OCI-LY7 (cell line): ENCODE data around the gene ASPDH. TPM values are rescaled to one million over a fixed set of nuclear protein-coding genes. Genes with fewer than 3 reads are reported as not detected.

Experiments used
- BruUV-seq: library from RNA; stranded (reverse); fragments of 400-500 nt; replicated peaks from 2 replicates; lab custom pipeline; 2021; lab: Mats Ljungman, UMichigan
- CTCF ChIA-PET: fragments of 300-600 bp; sonication (Branson Sonifier 250); formaldehyde crosslinking; loops from one replicate; lab custom pipeline; 2022; ENCODE audit warnings: antibody characterized with exemption; ENCODE audit not compliant: unreplicated experiment; lab: Charles Lee
- POLR2A ChIA-PET: fragments of 300-600 bp; sonication (Branson Sonifier 250); formaldehyde crosslinking; loops from one replicate; lab custom pipeline; 2022; ENCODE audit warnings: antibody characterized with exemption; lab: Charles Lee
- DNase-seq: peaks from one replicate; pipeline ENCODE4 v3.0.0-alpha.2; 2015; ENCODE audit warnings: low spot score
- H2AFZ ChIP-seq: fragments of 200-600 bp; sonication (generic), shearing (Covaris generic); 2 replicates; pipeline ENCODE4 v1.6.1; 2014; ENCODE audit warnings: mild to moderate bottlenecking, antibody characterized with exemption, low read length, moderate library complexity
- H3K27ac ChIP-seq: fragments of 200-600 bp; sonication (generic); 2 replicates; pipeline ENCODE4 v1.5.1; 2014; ENCODE audit warnings: mixed run types, low read depth, mild to moderate bottlenecking, moderate library complexity, low read length, inconsistent platforms; ENCODE audit not compliant: poor library complexity, severe bottlenecking
- H3K36me3 ChIP-seq: fragments of 200-600 bp; sonication (generic); 2 replicates; pipeline ENCODE4 v1.6.1; 2014; ENCODE audit warnings: mild to moderate bottlenecking, antibody characterized with exemption, low read length, moderate library complexity, mixed read lengths; ENCODE audit not compliant: insufficient read depth
- H3K4me1 ChIP-seq: fragments of 200-600 bp; sonication (generic); 2 replicates; pipeline ENCODE4 v1.5.1; 2014; ENCODE audit warnings: mild to moderate bottlenecking, low read length; ENCODE audit not compliant: insufficient read depth, poor library complexity, severe bottlenecking
- H3K4me2 ChIP-seq: fragments of 200-600 bp; sonication (generic); 2 replicates; pipeline ENCODE4 v1.6.1; 2014; ENCODE audit warnings: mild to moderate bottlenecking, low read length
- H3K4me3 ChIP-seq: fragments of 200-600 bp; sonication (generic); 2 replicates; pipeline ENCODE4 v1.5.1; 2014; ENCODE audit warnings: mild to moderate bottlenecking, low read depth, low read length; ENCODE audit not compliant: poor library complexity, severe bottlenecking
- H3K79me2 ChIP-seq: fragments of 200-600 bp; sonication (generic); 2 replicates; pipeline ENCODE4 v1.6.1; 2016; ENCODE audit warnings: low read depth, mild to moderate bottlenecking, low read length, moderate library complexity, mixed read lengths; ENCODE audit not compliant: insufficient read depth
- H3K9me2 ChIP-seq: fragments of 200-600 bp; sonication (generic); 2 replicates; pipeline ENCODE4 v1.6.1; 2016; ENCODE audit warnings: mild to moderate bottlenecking, low read length, mixed read lengths; ENCODE audit not compliant: insufficient read depth
- H3K9me3 ChIP-seq: fragments of 200-600 bp; sonication (generic); 2 replicates; pipeline ENCODE4 v1.6.1; 2014; ENCODE audit warnings: mild to moderate bottlenecking, mixed run types, low read length, mixed read lengths
- H4K20me1 ChIP-seq: fragments of 200-600 bp; sonication (generic); 2 replicates; pipeline ENCODE4 v1.6.1; 2014; ENCODE audit warnings: mild to moderate bottlenecking, antibody characterized with exemption, low read length, moderate library complexity, mixed read lengths; ENCODE audit not compliant: insufficient read depth
- EZH2phosphoT487 ChIP-seq: fragments of 200-600 bp; sonication (generic); IDR thresholded peaks from 2 replicates; pipeline ENCODE4 v1.6.1; 2018; ENCODE audit warnings: low read depth, borderline replicate concordance, mild to moderate bottlenecking, mixed run types, antibody characterized with exemption, low read length, moderate library complexity, mixed read lengths
- intact Hi-C: fragments of 100-400 bp; cut with micrococcal nuclease; formaldehyde crosslinking; loops from one replicate; pipeline ENCODE4 v1.10.0; 2022; ENCODE audit not compliant: unreplicated experiment
- total RNA-seq, 2 experiments: library from RNA; depleted of rRNA in 1 of 2; stranded (reverse); fragments of >200 nt in 1 of 2; shearing (Covaris generic) in 1 of 2; gene quantifications; 2 replicates each; pipeline ENCODE4 v1.2.3, GENCODE V29; 2014 to 2022
- TF ChIP-seq, protein P1 (sequence below): fragments of 200-600 bp; sonication (generic); conservative IDR thresholded peaks from 2 replicates; pipeline ENCODE4 v1.5.1; 2014; ENCODE audit warnings: mild to moderate bottlenecking, antibody characterized with exemption, low read length, moderate library complexity, mixed read lengths

ASPDH gene
- total RNA-seq, 2 experiments from 2014 or later = not detected

DNA sequence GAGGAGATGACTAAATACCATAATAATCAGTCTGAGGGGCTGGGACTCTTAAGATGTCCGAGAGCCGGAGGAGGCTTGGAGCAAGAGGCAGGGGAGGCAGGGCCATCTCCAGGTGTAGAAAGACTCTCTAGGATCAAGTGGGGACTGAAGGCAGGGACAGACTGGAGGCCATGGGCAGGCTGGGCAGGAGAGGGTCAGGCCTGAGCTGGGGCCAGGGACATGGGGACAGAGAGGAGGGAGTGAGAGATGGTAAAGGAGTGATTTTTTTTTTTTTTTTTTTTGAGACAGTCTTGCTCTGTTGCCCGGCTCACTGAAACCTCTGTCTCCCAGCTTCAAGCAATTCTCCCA, 4.9 kb downstream of the ASPDH start:
- TF ChIP-seq, protein P1, sequence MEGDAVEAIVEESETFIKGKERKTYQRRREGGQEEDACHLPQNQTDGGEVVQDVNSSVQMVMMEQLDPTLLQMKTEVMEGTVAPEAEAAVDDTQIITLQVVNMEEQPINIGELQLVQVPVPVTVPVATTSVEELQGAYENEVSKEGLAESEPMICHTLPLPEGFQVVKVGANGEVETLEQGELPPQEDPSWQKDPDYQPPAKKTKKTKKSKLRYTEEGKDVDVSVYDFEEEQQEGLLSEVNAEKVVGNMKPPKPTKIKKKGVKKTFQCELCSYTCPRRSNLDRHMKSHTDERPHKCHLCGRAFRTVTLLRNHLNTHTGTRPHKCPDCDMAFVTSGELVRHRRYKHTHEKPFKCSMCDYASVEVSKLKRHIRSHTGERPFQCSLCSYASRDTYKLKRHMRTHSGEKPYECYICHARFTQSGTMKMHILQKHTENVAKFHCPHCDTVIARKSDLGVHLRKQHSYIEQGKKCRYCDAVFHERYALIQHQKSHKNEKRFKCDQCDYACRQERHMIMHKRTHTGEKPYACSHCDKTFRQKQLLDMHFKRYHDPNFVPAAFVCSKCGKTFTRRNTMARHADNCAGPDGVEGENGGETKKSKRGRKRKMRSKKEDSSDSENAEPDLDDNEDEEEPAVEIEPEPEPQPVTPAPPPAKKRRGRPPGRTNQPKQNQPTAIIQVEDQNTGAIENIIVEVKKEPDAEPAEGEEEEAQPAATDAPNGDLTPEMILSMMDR = no peak
- no peak for TF ChIP-seq EZH2phosphoT487
- Histone ChIP-seq H3K9me3 (no peaks in the 10 kb centered on the region), H3K36me3 (no peaks in the 10 kb centered on the region), H3K4me2 (no peak overlapping the region), H2AFZ (no peak overlapping the region), H3K79me2 (no peaks in the 10 kb centered on the region), H3K9me2 (no peaks in the 10 kb centered on the region), H3K27ac (no peak overlapping the region), H4K20me1 (no peaks in the 10 kb centered on the region), H3K4me1 (peaks cover 12% of the 10 kb centered on the region), H3K4me3 (no peak overlapping the region)
- CTCF ChIA-PET = interaction anchor here (0.6 kb wide), 1 partner anchor 166 kb away, joined by 4 read pairs; no protein-coding TSS in a partner anchor
- intact Hi-C loops = no loop called here
- POLR2A ChIA-PET = no interaction called here
- DNase-seq = no peak
- BruUV-seq = no TSS peak

DNA sequence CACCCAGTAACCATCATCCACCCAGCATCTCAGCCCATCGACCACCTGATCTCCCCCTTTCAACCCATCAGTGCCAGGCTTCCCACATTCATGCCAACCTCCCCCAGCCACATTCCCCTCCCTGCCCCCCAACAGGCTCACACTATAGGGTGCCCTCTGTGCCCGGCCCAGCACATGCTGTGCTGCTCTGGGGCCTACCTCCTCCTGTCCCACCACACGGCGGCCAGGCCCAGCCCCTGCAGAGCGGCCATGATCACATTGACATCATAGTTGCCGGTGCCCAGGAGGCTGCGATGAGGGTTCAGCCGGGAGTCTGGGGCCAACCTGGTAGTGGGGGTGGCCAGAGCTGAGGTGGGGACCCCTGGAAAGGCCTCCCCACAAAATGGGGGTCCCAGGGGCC, 6.3 kb downstream of the ASPDH start:
- CTCF ChIA-PET = no interaction called here
- no TSS peak for BruUV-seq
- no peak overlapping the region for H3K4me3 ChIP-seq
- peaks cover 12% of the 10 kb centered on the region for H3K4me1 ChIP-seq
- no peak overlapping the region for H3K27ac ChIP-seq
- TF ChIP-seq, protein P1 = no peak
- TF ChIP-seq EZH2phosphoT487 = no peak
- no peak overlapping the region for H3K4me2 ChIP-seq
- no peaks in the 10 kb centered on the region for H3K36me3 ChIP-seq
- H4K20me1 ChIP-seq = no peaks in the 10 kb centered on the region
- intact Hi-C loops = no loop called here
- POLR2A ChIA-PET = no interaction called here
- no peak overlapping the region for H2AFZ ChIP-seq
- H3K79me2 ChIP-seq = no peaks in the 10 kb centered on the region
- H3K9me3 ChIP-seq = no peaks in the 10 kb centered on the region
- no peak for DNase-seq
- H3K9me2 ChIP-seq = no peaks in the 10 kb centered on the region

DNA sequence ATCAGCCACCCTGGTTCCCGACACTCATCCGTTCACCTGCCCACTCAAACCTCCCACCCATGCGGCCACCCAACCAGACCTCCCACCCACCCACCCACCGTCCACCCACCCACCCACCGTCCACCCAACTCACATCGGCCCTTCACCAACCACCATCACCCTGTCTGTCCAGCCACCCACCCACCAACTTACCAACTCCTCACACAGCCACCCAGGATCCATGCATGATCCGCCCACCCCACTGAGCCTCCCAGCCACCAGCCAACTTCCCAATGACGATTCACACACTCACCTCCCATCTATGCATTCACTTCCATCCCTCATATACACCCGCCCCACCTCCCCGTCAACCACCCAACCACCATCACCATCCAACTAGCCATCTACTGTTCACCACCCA, 7.0 kb downstream of the ASPDH start:
- Histone ChIP-seq H3K36me3 (no peaks in the 10 kb centered on the region), H3K27ac (no peak overlapping the region), H2AFZ (no peak overlapping the region), H3K4me1 (peaks cover 9% of the 10 kb centered on the region), H3K4me3 (no peak overlapping the region), H3K4me2 (no peak overlapping the region), H3K9me2 (no peaks in the 10 kb centered on the region), H3K79me2 (no peaks in the 10 kb centered on the region), H3K9me3 (no peaks in the 10 kb centered on the region), H4K20me1 (no peaks in the 10 kb centered on the region)
- DNase-seq = no peak
- no TSS peak for BruUV-seq
- TF ChIP-seq EZH2phosphoT487 = no peak
- TF ChIP-seq, protein P1 = no peak
- ChIA-PET POLR2A (no interaction called here), CTCF (no interaction called here)
- intact Hi-C loops = no loop called here
